HG02678 (cell line): ENCODE measurements around the gene ZNF331.
"Not testable (repeated sequence)": the region's sequence is repeated elsewhere in the genome, so short reads cannot be mapped to it uniquely, and the experiment has no call there.

Experiments used
- ATAC-seq: cut with Tn5 transposase; IDR thresholded peaks from one replicate; pipeline ENCODE4 v1.9.1; 2021; ENCODE audit warnings: mild to moderate bottlenecking, moderate library complexity; ENCODE audit not compliant: unreplicated experiment

Gene ZNF331

GRCh38 chr19:53537521-53538377 is at the start of gene ZNF331:
Gene ZNF331 (plus strand): TSS chr19:53538145. CDS start chr19:53569377, 31,232 bp downstream.
- peak; percentile 64 for ATAC-seq

- no peak for ATAC-seq
These were observed 45.8 kb upstream of the ZNF331 start for GRCh38 chr19:53492153-53492552.

- ATAC-seq, result not testable (repeated sequence)
These were observed 40.5 kb upstream of the ZNF331 start for GRCh38 chr19:53497311-53498023.

- not testable (repeated sequence) for ATAC-seq
These were observed 39.9 kb upstream of the ZNF331 start for GRCh38 chr19:53498024-53498395.

- not testable (repeated sequence) for ATAC-seq
These were observed 34.8 kb upstream of the ZNF331 start for GRCh38 chr19:53503151-53503550.

GRCh38 chr19:53503671-53504364 is 34.1 kb upstream of the ZNF331 start:
- ATAC-seq, result not testable (repeated sequence)

- not testable (repeated sequence) for ATAC-seq
These were observed 33.6 kb upstream of the ZNF331 start for GRCh38 chr19:53504365-53504703.

GRCh38 chr19:53504885-53505284 is 33.1 kb upstream of the ZNF331 start:
- no peak for ATAC-seq

GRCh38 chr19:53506728-53507127 is 31.2 kb upstream of the ZNF331 start:
- no peak for ATAC-seq

GRCh38 chr19:53507523-53508442 is 30.2 kb upstream of the ZNF331 start:
- no peak for ATAC-seq

GRCh38 chr19:53509443-53509842 is 28.5 kb upstream of the ZNF331 start:
- ATAC-seq, result no peak

GRCh38 chr19:53509845-53510244 is 28.1 kb upstream of the ZNF331 start:
- no peak for ATAC-seq

- no peak for ATAC-seq
These were observed 26.6 kb upstream of the ZNF331 start for GRCh38 chr19:53511357-53511756.

- ATAC-seq, result no peak
These were observed 26.0 kb upstream of the ZNF331 start for GRCh38 chr19:53511933-53512374.

- ATAC-seq, result not testable (repeated sequence)
These were observed 22.9 kb upstream of the ZNF331 start for GRCh38 chr19:53515047-53515446.

- ATAC-seq, result no peak
These were observed 20.7 kb upstream of the ZNF331 start for GRCh38 chr19:53517114-53517741.

- no peak for ATAC-seq
These were observed 19.8 kb upstream of the ZNF331 start for GRCh38 chr19:53518121-53518520.

- ATAC-seq, result no peak
These were observed 19.2 kb upstream of the ZNF331 start for GRCh38 chr19:53518716-53519115.

- no peak for ATAC-seq
These were observed 18.5 kb upstream of the ZNF331 start for GRCh38 chr19:53519446-53519845.

GRCh38 chr19:53520163-53520546 is 17.8 kb upstream of the ZNF331 start:
- ATAC-seq, result no peak
